IMR-90 (cell line): ENCODE measurements around the gene DPP6. TPM values are rescaled to one million over a fixed set of nuclear protein-coding genes. Genes with fewer than 3 reads are reported as not detected.

Source experiments
- ATAC-seq: fragments of 200-7000 bp; cut with Tn5 transposase; 2 replicates; pipeline ENCODE4 v1.9.1; 2020; ENCODE audit warnings: low read depth, mild to moderate bottlenecking, moderate library complexity
- BruUV-seq: library from RNA; stranded (reverse); fragments of 400-500 nt; replicated peaks from 2 replicates; lab custom pipeline; 2021; lab: Mats Ljungman, UMichigan
- CTCF ChIA-PET: fragments of 300-600 bp; formaldehyde crosslinking; extraction: SDS; loops from one replicate; lab custom pipeline; 2021; ENCODE audit warnings: antibody characterized with exemption; lab: Yijun Ruan, JAX
- POLR2A ChIA-PET: fragments of 300-600 bp; sonication (Branson Sonifier 250); formaldehyde crosslinking; loops from one replicate; lab custom pipeline; 2022; ENCODE audit warnings: antibody characterized with exemption; ENCODE audit not compliant: unreplicated experiment; lab: Charles Lee
- DNase-seq: peaks from one replicate; pipeline ENCODE4 v3.0.0; 2013
- H2AFZ ChIP-seq: replicated peaks from 2 replicates; pipeline ENCODE3; 2013; ENCODE audit warnings: low read length, mild to moderate bottlenecking; ENCODE audit not compliant: poor library complexity
- H2AK5ac ChIP-seq: 2 replicates; pipeline ENCODE4 v1.6.1; 2013; ENCODE audit warnings: low read depth, low read length, inconsistent platforms
- H2AK9ac ChIP-seq: replicated peaks from 2 replicates; pipeline ENCODE3; 2013; ENCODE audit warnings: mild to moderate bottlenecking, low read depth, low read length, moderate library complexity; ENCODE audit not compliant: poor library complexity
- H2BK120ac ChIP-seq: 2 replicates; pipeline ENCODE4 v1.6.1; 2013; ENCODE audit warnings: low read depth, low read length, inconsistent platforms
- H2BK15ac ChIP-seq: 3 replicates; pipeline ENCODE4 v1.6.1; 2013; ENCODE audit warnings: low read depth, low read length, inconsistent platforms
- H2BK20ac ChIP-seq: 2 replicates; pipeline ENCODE4 v1.6.1; 2013; ENCODE audit warnings: low read depth, mild to moderate bottlenecking, inconsistent platforms, low read length, moderate library complexity
- H2BK5ac ChIP-seq: 2 replicates; pipeline ENCODE4 v1.6.1; 2013; ENCODE audit warnings: mild to moderate bottlenecking, low read depth, low read length, inconsistent platforms; ENCODE audit not compliant: poor library complexity, severe bottlenecking
- H3K14ac ChIP-seq: replicated peaks from 2 replicates; pipeline ENCODE4 v1.6.1; 2013; ENCODE audit warnings: low read depth, low read length, inconsistent platforms
- H3K18ac ChIP-seq: 2 replicates; pipeline ENCODE4 v1.6.1; 2013; ENCODE audit warnings: low read depth, low read length, control low read depth
- H3K23ac ChIP-seq: 2 replicates; pipeline ENCODE4 v1.6.1; 2013; ENCODE audit warnings: low read depth, low read length, inconsistent platforms
- H3K27ac ChIP-seq: 2 replicates; pipeline ENCODE4 v1.5.1; 2013; ENCODE audit warnings: mild to moderate bottlenecking, control low read depth, low read length; ENCODE audit not compliant: insufficient read depth
- H3K27me3 ChIP-seq: 2 replicates; pipeline ENCODE4 v1.6.1; 2013; ENCODE audit warnings: low read length; ENCODE audit not compliant: control insufficient read depth, insufficient read depth
- H3K36me3 ChIP-seq: 2 replicates; pipeline ENCODE4 v1.6.1; 2013; ENCODE audit warnings: low read length, mixed read lengths; ENCODE audit not compliant: control insufficient read depth, insufficient read depth
- H3K4ac ChIP-seq: 2 replicates; pipeline ENCODE4 v1.6.1; 2013; ENCODE audit warnings: low read depth, low read length, inconsistent platforms
- H3K4me1 ChIP-seq: 2 replicates; pipeline ENCODE4 v1.6.1; 2013; ENCODE audit warnings: low read length, mixed read lengths; ENCODE audit not compliant: control insufficient read depth, insufficient read depth
- H3K4me2 ChIP-seq: 2 replicates; pipeline ENCODE4 v1.6.1; 2013; ENCODE audit warnings: low read depth, mild to moderate bottlenecking, control low read depth, low read length, moderate library complexity
- H3K4me3 ChIP-seq: 2 replicates; pipeline ENCODE4 v1.5.1; 2013; ENCODE audit warnings: low read depth, mild to moderate bottlenecking, control low read depth, low read length, moderate library complexity; ENCODE audit not compliant: insufficient read depth
- H3K56ac ChIP-seq: 2 replicates; pipeline ENCODE4 v1.6.1; 2013; ENCODE audit warnings: low read length, inconsistent platforms; ENCODE audit not compliant: insufficient read depth; ENCODE audit errors: extremely low read depth
- H3K79me1 ChIP-seq, 2 experiments: 2 replicates each; pipeline ENCODE4 v1.6.1; 2013; ENCODE audit warnings: low read length in 2 of 2, inconsistent platforms in 1 of 2, low read depth in 1 of 2
- H3K9ac ChIP-seq: 2 replicates; pipeline ENCODE4 v1.6.1; 2013; ENCODE audit warnings: low read depth, low read length, control low read depth
- H3K9me1 ChIP-seq: 2 replicates; pipeline ENCODE4 v1.6.1; 2013; ENCODE audit warnings: low read length, inconsistent platforms; ENCODE audit not compliant: insufficient read depth
- H3K9me3 ChIP-seq: 2 replicates; pipeline ENCODE4 v1.6.1; 2013; ENCODE audit warnings: low read length; ENCODE audit not compliant: control insufficient read depth, insufficient read depth
- H4K20me1 ChIP-seq: 2 replicates; pipeline ENCODE4 v1.6.1; 2013; ENCODE audit warnings: low read length, inconsistent platforms; ENCODE audit not compliant: insufficient read depth
- H4K5ac ChIP-seq: 2 replicates; pipeline ENCODE4 v1.6.1; 2013; ENCODE audit warnings: mild to moderate bottlenecking, low read depth, low read length, control low read depth
- H4K8ac ChIP-seq, 2 experiments: 2 replicates each; pipeline ENCODE4 v1.6.1; 2013; ENCODE audit warnings: low read depth in 2 of 2, low read length in 2 of 2, control low read depth in 1 of 2, inconsistent platforms in 1 of 2
- H4K91ac ChIP-seq: 2 replicates; pipeline ENCODE4 v1.6.1; 2013; ENCODE audit warnings: low read depth, low read length, inconsistent platforms; ENCODE audit not compliant: insufficient read depth
- CEBPB ChIP-seq: IDR thresholded peaks from 2 replicates; pipeline ENCODE4 v1.6.1; 2012; ENCODE audit warnings: low read depth, low read length, improper control_type of control experiment
- MAZ ChIP-seq: IDR thresholded peaks from 2 replicates; pipeline ENCODE4 v1.6.1; 2012; ENCODE audit warnings: low read depth, mild to moderate bottlenecking, low read length, improper control_type of control experiment, moderate library complexity, borderline replicate concordance
- MXI1 ChIP-seq: IDR thresholded peaks from 2 replicates; pipeline ENCODE4 v1.6.1; 2012; ENCODE audit warnings: low read depth, mild to moderate bottlenecking, low read length, moderate library complexity, borderline replicate concordance
- NFE2L2 ChIP-seq: fragments of 150-350 bp; IDR thresholded peaks from 2 replicates; pipeline ENCODE4 v1.6.1; 2016; ENCODE audit warnings: low read depth, mild to moderate bottlenecking, low read length
- POLR2A ChIP-seq: IDR thresholded peaks from 2 replicates; pipeline ENCODE4 v1.6.1; 2012; ENCODE audit warnings: mild to moderate bottlenecking, low read depth, low read length
- dilution Hi-C: fragments of 300-500 bp; cut with HindIII; formaldehyde crosslinking; loops from one replicate; pipeline ENCODE4 v1.14.3; 2018; ENCODE audit warnings: low sequenced_read_pairs; ENCODE audit not compliant: unreplicated experiment
- in situ Hi-C: fragments of 300-500 bp; cut with MboI; formaldehyde crosslinking; loops from 3 replicates; pipeline ENCODE4 v1.14.3; 2019; ENCODE audit warnings: low sequenced_read_pairs, inconsistent platforms, mixed read lengths
- intact Hi-C: fragments of 100-400 bp; cut with micrococcal nuclease; formaldehyde crosslinking; loops from 2 replicates; pipeline ENCODE4 v1.10.0; 2022
- polyA plus RNA-seq, 3 experiments: library from polyadenylated mRNA; depleted of rRNA; stranded (reverse); fragments of >200 nt; gene quantifications; 2 replicates each; pipeline ENCODE4 v1.2.3, GENCODE V29; 2012; ENCODE audit warnings: low replicate concordance in 1 of 3
- total RNA-seq: library from RNA; depleted of rRNA; stranded (reverse); fragments of >200 nt; gene quantifications from 2 replicates; pipeline ENCODE4 v1.2.3, GENCODE V29; 2012
- TF ChIP-seq, protein P1 (sequence below): conservative IDR thresholded peaks from 2 replicates; pipeline ENCODE4 v1.5.1; 2012; ENCODE audit warnings: mild to moderate bottlenecking, low read depth, low read length, improper control_type of control experiment
- TF ChIP-seq, protein P2 (sequence below): fragments of 150-350 bp; IDR thresholded peaks from 2 replicates; pipeline ENCODE4 v1.6.1; 2016; ENCODE audit warnings: low read depth, mild to moderate bottlenecking, low read length, moderate library complexity, borderline replicate concordance
- TF ChIP-seq, protein P3 (sequence below): fragments of 150-350 bp; IDR thresholded peaks from 2 replicates; pipeline ENCODE4 v1.6.1; 2017; ENCODE audit warnings: mild to moderate bottlenecking, antibody characterized with exemption, low read length, low read depth

The DPP6 gene
- total and polyA plus RNA-seq, 2 of the 4 experiments (the other 2 are of a cell fraction), result not detected

DNA sequence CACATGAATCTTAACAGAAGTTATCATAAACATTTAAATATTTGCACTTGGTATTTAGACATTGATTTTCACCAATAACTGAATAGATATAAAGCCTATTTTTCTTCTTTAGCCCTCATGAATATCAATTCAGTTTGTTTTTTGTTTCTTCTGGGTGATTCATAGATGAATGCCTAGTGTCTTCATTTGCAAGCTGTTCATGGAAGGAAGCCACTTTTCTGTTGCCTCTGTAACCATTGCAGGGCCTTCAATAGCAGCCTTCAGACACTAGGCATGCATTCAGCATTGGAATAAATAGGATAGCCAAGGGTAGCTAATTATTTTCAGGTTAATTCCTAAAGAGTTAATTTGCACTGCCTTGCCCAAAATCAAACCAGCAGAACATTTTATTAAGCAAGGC is 375.3 kb downstream of the DPP6 start:
- Histone ChIP-seq H2AK5ac (no peak overlapping the region), H2AFZ (no peak overlapping the region), H3K18ac (no peak overlapping the region), H3K56ac (no peak overlapping the region), H2BK15ac (no peak overlapping the region), H3K9me3 (peaks cover 30% of the 10 kb centered on the region), H3K9me1 (no peaks in the 10 kb centered on the region), H3K4me3 (no peak overlapping the region), H4K20me1 (no peaks in the 10 kb centered on the region), H3K4me1 (no peaks in the 10 kb centered on the region), H3K9ac (no peak overlapping the region), H4K91ac (no peak overlapping the region), H2AK9ac (no peak overlapping the region), H3K23ac (no peak overlapping the region), H3K27ac (no peak overlapping the region), H2BK5ac (no peak overlapping the region), H3K4ac (no peak overlapping the region), H3K4me2 (no peak overlapping the region), H3K27me3 (no peaks in the 10 kb centered on the region), H4K5ac (no peak overlapping the region), H3K14ac (no peak overlapping the region), H3K79me1 (no peaks in the 10 kb centered on the region), H2BK20ac (no peak overlapping the region), H3K36me3 (no peaks in the 10 kb centered on the region), H4K8ac (no peak overlapping the region), H2BK120ac (no peak overlapping the region)
- no peak for TF ChIP-seq MXI1
- TF ChIP-seq, protein P1, sequence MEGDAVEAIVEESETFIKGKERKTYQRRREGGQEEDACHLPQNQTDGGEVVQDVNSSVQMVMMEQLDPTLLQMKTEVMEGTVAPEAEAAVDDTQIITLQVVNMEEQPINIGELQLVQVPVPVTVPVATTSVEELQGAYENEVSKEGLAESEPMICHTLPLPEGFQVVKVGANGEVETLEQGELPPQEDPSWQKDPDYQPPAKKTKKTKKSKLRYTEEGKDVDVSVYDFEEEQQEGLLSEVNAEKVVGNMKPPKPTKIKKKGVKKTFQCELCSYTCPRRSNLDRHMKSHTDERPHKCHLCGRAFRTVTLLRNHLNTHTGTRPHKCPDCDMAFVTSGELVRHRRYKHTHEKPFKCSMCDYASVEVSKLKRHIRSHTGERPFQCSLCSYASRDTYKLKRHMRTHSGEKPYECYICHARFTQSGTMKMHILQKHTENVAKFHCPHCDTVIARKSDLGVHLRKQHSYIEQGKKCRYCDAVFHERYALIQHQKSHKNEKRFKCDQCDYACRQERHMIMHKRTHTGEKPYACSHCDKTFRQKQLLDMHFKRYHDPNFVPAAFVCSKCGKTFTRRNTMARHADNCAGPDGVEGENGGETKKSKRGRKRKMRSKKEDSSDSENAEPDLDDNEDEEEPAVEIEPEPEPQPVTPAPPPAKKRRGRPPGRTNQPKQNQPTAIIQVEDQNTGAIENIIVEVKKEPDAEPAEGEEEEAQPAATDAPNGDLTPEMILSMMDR, result no peak
- TF ChIP-seq POLR2A, result no peak
- TF ChIP-seq CEBPB, result no peak
- no peak for TF ChIP-seq MAZ
- no peak for TF ChIP-seq NFE2L2
- TF ChIP-seq, protein P2, sequence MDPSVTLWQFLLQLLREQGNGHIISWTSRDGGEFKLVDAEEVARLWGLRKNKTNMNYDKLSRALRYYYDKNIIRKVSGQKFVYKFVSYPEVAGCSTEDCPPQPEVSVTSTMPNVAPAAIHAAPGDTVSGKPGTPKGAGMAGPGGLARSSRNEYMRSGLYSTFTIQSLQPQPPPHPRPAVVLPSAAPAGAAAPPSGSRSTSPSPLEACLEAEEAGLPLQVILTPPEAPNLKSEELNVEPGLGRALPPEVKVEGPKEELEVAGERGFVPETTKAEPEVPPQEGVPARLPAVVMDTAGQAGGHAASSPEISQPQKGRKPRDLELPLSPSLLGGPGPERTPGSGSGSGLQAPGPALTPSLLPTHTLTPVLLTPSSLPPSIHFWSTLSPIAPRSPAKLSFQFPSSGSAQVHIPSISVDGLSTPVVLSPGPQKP, result no peak
- TF ChIP-seq, protein P3, sequence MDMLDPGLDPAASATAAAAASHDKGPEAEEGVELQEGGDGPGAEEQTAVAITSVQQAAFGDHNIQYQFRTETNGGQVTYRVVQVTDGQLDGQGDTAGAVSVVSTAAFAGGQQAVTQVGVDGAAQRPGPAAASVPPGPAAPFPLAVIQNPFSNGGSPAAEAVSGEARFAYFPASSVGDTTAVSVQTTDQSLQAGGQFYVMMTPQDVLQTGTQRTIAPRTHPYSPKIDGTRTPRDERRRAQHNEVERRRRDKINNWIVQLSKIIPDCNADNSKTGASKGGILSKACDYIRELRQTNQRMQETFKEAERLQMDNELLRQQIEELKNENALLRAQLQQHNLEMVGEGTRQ, result no peak
- in situ Hi-C loops, result no loop called here
- CTCF ChIA-PET, result no interaction called here
- dilution Hi-C loops, result no loop called here
- intact Hi-C loops, result no loop called here
- no TSS peak for BruUV-seq
- ATAC-seq (no peak), DNase-seq (no peak)
- POLR2A ChIA-PET, result no interaction called here
